ENCODE data around the gene CPLX1. TPM values are rescaled to one million over a fixed set of nuclear protein-coding genes. Genes with fewer than 3 reads are reported as not detected.

Gene CPLX1
- total RNA-seq, 1 experiment from 2014 or later, result 3.9 TPM

- H2AFZ ChIP-seq, result no peak overlapping the region
- POLR2A ChIA-PET (ENCODE audit: unreplicated experiment), result no interaction called here
Measured at GRCh38 chr4:872241-872981, 46.5 kb upstream of the CPLX1 start.

DNA sequence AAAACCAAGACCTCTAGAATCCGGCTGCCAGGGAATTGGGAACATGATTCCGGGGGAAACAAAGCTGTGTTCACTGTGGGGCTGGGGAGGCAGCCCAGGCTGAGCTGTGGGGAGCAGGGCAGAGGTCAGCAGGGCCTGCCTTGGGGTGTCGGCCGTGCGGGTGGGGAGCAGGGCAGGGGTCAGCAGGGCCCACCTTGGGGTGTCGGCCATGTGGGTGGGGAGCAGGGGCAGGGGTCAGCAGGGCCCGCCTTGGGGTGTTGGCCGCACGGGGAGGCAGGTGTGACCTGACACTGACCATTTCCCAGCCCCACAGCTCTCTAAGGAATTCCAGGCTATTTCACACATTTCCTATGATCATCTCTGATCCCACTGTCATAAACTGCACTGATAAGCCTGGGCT, 45.6 kb upstream of the CPLX1 start:
- Histone ChIP-seq H3F3A (ENCODE audit: insufficient read depth, low read depth) (peaks cover 12% of the 10 kb centered on the region; the same call in 1 of the 2 replicates), H3K36me3 (ENCODE audit: low read depth) (no peaks in the 10 kb centered on the region; the same call in 1 of the 2 replicates), H3K9me3 (ENCODE audit: insufficient read depth, low read depth) (no peaks in the 10 kb centered on the region), H3K79me2 (ENCODE audit: low read depth) (no peaks in the 10 kb centered on the region), H3K27ac (no peak overlapping the region), H3K4me3 (no peak overlapping the region), H3K4me1 (replicated peaks; ENCODE audit: insufficient read depth) (no peaks in the 10 kb centered on the region), H2AFZ (no peak overlapping the region), H4K20me1 (ENCODE audit: insufficient read depth) (no peaks in the 10 kb centered on the region), H3K4me2 (no peak overlapping the region), H3K9me2 (ENCODE audit: insufficient read depth) (no peaks in the 10 kb centered on the region), H3K27me3 (ENCODE audit: insufficient read depth, low read depth) (no peaks in the 10 kb centered on the region)
- BruUV-seq (replicated peaks), result no TSS peak
- ChIA-PET CTCF (no interaction called here), POLR2A (ENCODE audit: unreplicated experiment) (no interaction called here)
- intact Hi-C loops (cut with micrococcal nuclease; ENCODE audit: unreplicated experiment), result no loop called here
- TF ChIP-seq, protein P1, sequence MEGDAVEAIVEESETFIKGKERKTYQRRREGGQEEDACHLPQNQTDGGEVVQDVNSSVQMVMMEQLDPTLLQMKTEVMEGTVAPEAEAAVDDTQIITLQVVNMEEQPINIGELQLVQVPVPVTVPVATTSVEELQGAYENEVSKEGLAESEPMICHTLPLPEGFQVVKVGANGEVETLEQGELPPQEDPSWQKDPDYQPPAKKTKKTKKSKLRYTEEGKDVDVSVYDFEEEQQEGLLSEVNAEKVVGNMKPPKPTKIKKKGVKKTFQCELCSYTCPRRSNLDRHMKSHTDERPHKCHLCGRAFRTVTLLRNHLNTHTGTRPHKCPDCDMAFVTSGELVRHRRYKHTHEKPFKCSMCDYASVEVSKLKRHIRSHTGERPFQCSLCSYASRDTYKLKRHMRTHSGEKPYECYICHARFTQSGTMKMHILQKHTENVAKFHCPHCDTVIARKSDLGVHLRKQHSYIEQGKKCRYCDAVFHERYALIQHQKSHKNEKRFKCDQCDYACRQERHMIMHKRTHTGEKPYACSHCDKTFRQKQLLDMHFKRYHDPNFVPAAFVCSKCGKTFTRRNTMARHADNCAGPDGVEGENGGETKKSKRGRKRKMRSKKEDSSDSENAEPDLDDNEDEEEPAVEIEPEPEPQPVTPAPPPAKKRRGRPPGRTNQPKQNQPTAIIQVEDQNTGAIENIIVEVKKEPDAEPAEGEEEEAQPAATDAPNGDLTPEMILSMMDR (conservative IDR thresholded peaks at IDR 0.05), result no peak
- DNase-seq, result no peak

More at GRCh38 chr4:872241-872981, 46.5 kb upstream of the CPLX1 start:
- Histone ChIP-seq H3K4me3 (no peak overlapping the region), H3K4me2 (no peak overlapping the region), H4K20me1 (ENCODE audit: insufficient read depth) (no peaks in the 10 kb centered on the region), H3K27me3 (ENCODE audit: insufficient read depth, low read depth) (no peaks in the 10 kb centered on the region), H3K79me2 (ENCODE audit: low read depth) (no peaks in the 10 kb centered on the region), H3K9me2 (ENCODE audit: insufficient read depth) (no peaks in the 10 kb centered on the region), H3K27ac (no peak overlapping the region), H3F3A (ENCODE audit: insufficient read depth, low read depth) (peaks cover 12% of the 10 kb centered on the region; the same call in 1 of the 2 replicates), H3K9me3 (ENCODE audit: insufficient read depth, low read depth) (no peaks in the 10 kb centered on the region), H3K36me3 (ENCODE audit: low read depth) (no peaks in the 10 kb centered on the region; the same call in 1 of the 2 replicates), H3K4me1 (replicated peaks; ENCODE audit: insufficient read depth) (no peaks in the 10 kb centered on the region)
- BruUV-seq (replicated peaks), result no TSS peak
- no peak for DNase-seq
- intact Hi-C loops (cut with micrococcal nuclease; ENCODE audit: unreplicated experiment), result no loop called here
- TF ChIP-seq, protein P1 (conservative IDR thresholded peaks at IDR 0.05), result no peak
- no peak for TF ChIP-seq EZH2 (IDR thresholded peaks at IDR 0.05; ENCODE audit: low read depth)
- CTCF ChIA-PET, result no interaction called here

GRCh38 chr4:870951-871350, 45.0 kb upstream of the CPLX1 start:
- BruUV-seq (replicated peaks), result no TSS peak
- H3K79me2 ChIP-seq (ENCODE audit: low read depth), result no peaks in the 10 kb centered on the region
- intact Hi-C loops (cut with micrococcal nuclease; ENCODE audit: unreplicated experiment), result no loop called here
- H3K27me3 ChIP-seq (ENCODE audit: insufficient read depth, low read depth), result no peaks in the 10 kb centered on the region
- ChIA-PET CTCF (no interaction called here), POLR2A (ENCODE audit: unreplicated experiment) (no interaction called here)
- no peak for DNase-seq
- no peaks in the 10 kb centered on the region for H3K4me1 ChIP-seq (replicated peaks; ENCODE audit: insufficient read depth)
- no peaks in the 10 kb centered on the region for H4K20me1 ChIP-seq (ENCODE audit: insufficient read depth)
- no peak overlapping the region for H3K4me3 ChIP-seq
- H3K9me3 ChIP-seq (ENCODE audit: insufficient read depth, low read depth), result no peaks in the 10 kb centered on the region
- H3K27ac ChIP-seq, result no peak overlapping the region
- H3K4me2 ChIP-seq, result no peak overlapping the region
- TF ChIP-seq, protein P1 (conservative IDR thresholded peaks at IDR 0.05), result no peak
- TF ChIP-seq EZH2 (IDR thresholded peaks at IDR 0.05; ENCODE audit: low read depth), result no peak
- H2AFZ ChIP-seq, result no peak overlapping the region
- H3F3A ChIP-seq (ENCODE audit: insufficient read depth, low read depth), result peaks cover 12% of the 10 kb centered on the region; the same call in 1 of the 2 replicates
- no peaks in the 10 kb centered on the region for H3K9me2 ChIP-seq (ENCODE audit: insufficient read depth)
- no peaks in the 10 kb centered on the region; the same call in 1 of the 2 replicates for H3K36me3 ChIP-seq (ENCODE audit: low read depth)

All from PC-9 (cell line).